GM20000 (cell line): ENCODE measurements around the gene TEPSIN.

Experiments
- DNase-seq: peaks from one replicate; pipeline ENCODE4 v3.0.0; 2012; ENCODE audit warnings: low spot score
- TF ChIP-seq, protein P1 (sequence below): IDR thresholded peaks from 2 replicates; pipeline ENCODE4 v1.5.1; 2012; ENCODE audit warnings: mild to moderate bottlenecking, control low read depth; ENCODE audit errors: extremely low read depth, missing control alignments

The TEPSIN gene

DNA sequence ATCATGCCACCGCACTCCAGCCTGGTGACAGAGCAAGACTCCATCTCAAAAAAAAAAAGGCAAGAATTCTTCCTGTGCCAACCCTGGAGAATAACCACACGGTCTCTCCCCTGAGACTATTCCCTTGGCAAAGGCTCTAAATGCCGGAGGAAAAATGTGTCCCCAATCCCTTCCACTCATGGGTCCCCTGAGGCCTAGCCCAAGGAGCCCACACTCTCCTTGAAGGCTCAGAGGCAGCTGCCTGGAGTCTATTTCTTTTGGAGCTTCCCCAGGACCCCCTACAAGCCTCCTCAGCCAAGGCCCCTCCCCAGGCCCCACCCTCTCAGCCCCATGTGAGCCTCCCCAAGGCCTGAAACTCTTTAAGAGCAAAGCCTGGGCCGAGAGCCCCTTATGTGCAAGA is 32.7 kb downstream of the TEPSIN start:
- no peak for DNase-seq

DNA sequence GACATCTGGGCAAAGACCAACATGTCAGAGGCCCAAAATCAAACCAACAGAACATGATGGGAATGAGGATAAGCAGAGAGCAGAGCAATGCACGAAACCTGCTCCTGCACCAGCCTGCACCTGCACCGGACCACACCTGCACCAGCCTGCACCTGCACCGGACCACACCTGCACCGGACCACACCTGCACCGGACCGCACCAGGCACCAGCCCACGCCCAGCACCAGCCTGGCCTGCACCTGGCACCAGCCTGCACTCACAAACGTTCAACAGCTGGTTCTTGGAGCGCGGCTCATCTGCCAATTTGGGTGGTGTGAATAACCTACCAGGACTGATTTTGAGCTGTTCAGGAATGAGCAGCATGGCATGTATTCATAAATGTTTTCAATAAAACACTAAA is 34.3 kb downstream of the TEPSIN start:
- TF ChIP-seq, protein P1, sequence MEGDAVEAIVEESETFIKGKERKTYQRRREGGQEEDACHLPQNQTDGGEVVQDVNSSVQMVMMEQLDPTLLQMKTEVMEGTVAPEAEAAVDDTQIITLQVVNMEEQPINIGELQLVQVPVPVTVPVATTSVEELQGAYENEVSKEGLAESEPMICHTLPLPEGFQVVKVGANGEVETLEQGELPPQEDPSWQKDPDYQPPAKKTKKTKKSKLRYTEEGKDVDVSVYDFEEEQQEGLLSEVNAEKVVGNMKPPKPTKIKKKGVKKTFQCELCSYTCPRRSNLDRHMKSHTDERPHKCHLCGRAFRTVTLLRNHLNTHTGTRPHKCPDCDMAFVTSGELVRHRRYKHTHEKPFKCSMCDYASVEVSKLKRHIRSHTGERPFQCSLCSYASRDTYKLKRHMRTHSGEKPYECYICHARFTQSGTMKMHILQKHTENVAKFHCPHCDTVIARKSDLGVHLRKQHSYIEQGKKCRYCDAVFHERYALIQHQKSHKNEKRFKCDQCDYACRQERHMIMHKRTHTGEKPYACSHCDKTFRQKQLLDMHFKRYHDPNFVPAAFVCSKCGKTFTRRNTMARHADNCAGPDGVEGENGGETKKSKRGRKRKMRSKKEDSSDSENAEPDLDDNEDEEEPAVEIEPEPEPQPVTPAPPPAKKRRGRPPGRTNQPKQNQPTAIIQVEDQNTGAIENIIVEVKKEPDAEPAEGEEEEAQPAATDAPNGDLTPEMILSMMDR: no peak
- DNase-seq: no peak

More for the DNA sequence above, 32.7 kb downstream of the TEPSIN start:
- TF ChIP-seq, protein P1: no peak

DNA sequence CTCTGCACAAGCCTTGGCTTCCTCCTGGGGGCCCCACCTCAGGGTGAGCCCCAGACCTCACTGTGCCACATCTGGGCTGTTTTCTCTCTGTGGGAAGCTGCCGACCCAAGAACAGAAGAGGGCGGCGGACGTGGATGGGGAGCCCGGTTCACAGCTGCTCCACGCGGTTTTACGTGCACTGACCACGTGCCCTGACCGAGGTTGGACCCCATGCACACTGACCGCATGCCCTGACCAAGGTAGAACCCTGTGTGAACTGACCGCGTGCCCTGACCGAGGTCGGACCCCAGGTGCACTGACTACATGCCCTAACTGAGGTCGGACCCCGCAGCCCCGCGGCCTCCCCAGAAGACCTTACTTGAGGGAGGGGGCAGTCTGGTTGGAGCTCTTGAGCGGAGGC is 35.7 kb downstream of the TEPSIN start:
- TF ChIP-seq, protein P1: no peak
- no peak for DNase-seq

DNA sequence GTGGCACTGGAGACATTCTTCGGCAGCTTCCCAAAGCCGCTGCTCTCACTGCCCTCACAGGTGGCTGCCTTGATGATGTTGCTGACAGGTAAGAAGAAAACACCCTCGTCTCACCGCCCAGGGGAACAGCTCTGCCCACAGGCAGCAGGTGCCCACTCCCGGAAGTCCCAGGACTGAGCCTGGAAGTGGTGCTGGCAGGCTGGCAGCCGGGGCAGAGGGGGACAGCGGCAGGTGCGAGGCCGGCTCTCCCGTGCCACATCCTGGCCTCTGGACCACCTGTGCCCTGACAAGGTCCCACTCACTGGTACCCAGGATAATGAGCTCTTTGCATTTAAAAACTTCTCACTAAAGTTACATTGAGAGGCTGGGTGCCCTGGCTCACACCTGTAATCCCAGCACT is 36.5 kb downstream of the TEPSIN start:
- no peak for DNase-seq
- TF ChIP-seq, protein P1: no peak

DNA sequence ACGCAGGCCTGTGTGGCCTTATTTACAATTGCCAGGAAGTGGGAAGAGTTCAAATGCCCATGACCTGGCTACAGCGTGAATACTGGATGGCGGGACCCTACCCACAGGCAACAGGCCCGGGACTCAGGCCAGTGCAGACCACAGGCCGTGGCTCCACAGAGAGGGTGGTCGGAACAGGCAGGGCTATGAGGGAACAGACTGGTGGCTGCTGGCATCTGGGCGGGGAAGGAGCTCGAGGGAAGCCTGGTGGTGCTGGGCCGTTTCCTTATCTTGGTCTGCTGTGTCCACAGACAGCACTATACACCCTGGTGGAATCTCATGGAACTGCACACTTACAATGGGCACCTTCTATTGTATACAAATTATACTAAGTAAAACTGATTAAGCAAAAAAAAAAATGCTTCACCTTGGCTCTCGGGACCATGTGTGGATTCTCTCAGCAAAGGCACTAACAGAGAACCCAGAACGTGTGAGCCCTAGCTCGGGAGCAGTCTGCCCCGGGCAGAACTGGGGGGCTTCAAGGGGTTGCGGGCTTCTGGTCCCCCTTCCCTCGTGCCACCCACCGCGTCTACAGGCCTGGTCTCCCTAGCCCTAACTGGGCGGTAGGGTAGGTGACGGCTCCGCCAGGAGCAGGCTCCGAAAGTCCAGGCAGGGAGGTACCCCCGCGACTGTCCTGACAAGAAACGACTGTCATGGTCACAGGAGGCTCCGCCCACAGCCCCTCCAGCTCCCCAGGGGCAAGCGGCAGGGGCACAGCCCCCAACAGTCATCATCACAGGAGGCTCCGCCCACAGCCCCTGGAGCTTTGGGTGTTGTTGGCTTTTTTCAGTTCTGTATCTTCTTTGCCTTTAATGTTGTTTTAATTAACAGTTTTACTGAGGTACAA is 37.9 kb downstream of the TEPSIN start:
- TF ChIP-seq, protein P1: no peak
- DNase-seq: peak; percentile 74

DNA sequence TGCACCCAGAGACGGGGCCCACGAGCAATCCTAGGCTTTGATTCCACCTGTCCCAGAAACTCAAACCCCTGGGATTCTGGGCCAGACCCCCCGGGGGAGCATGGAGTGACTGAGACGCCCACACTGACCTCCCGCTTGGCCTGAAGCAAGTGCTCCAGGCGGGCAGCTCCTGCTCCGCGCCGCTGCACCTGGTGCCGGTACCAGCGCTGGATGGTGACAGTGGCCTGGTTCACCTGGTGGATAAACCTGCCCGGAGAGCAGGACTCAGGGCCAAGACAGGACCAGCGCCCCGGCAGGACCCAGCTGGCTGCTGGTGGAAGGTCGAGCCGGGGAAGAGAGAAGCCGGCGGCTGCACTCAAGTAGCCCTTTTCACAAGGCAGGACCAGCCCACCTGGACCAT is 38.7 kb downstream of the TEPSIN start:
- no peak for DNase-seq

DNA sequence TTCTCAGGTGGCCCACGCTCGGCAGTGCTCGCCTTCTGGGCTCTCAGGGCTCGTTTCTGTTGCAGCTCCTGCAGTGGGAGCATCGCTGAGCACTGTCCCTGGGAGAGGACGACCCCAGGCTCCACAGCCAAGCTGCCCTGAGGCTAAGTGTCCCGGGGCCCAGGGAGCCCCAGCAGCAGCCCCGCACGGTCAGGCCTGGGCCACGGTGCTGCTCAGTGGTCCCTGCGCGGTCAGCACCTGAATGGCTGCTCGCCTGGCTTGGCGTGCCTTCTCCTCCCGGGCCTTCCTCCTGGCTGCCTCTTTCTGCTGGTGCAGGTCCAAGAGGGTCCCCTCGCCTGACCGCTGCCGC is 39.4 kb downstream of the TEPSIN start:
- TF ChIP-seq, protein P1: no peak
- DNase-seq: no peak

More for the DNA sequence above, 38.7 kb downstream of the TEPSIN start:
- TF ChIP-seq, protein P1: no peak
